GM21619 (cell line): Measurements from ENCODE around the gene IL1RAPL1.
A peak's percentile ranks its signal among the peaks of the same experiment; 100 is the strongest.

Source experiments
- ATAC-seq: cut with Tn5 transposase; IDR thresholded peaks from one replicate; pipeline ENCODE4 v1.9.1; 2021; ENCODE audit not compliant: unreplicated experiment

The IL1RAPL1 gene

GRCh38 chrX:29604381-29604780, 1017.1 kb downstream of the IL1RAPL1 start:
- no peak for ATAC-seq

- no peak for ATAC-seq
Measured at GRCh38 chrX:29617276-29617675, 1030.0 kb downstream of the IL1RAPL1 start.

GRCh38 chrX:29617725-29618124, 1030.5 kb downstream of the IL1RAPL1 start:
- ATAC-seq = no peak

- no peak for ATAC-seq
Measured at GRCh38 chrX:29627833-29628232, 1040.6 kb downstream of the IL1RAPL1 start.

- no peak for ATAC-seq
Measured at GRCh38 chrX:29634516-29634915, 1047.3 kb downstream of the IL1RAPL1 start.

- ATAC-seq = no peak
Measured at GRCh38 chrX:29636331-29636730, 1049.1 kb downstream of the IL1RAPL1 start.

- no peak for ATAC-seq
Measured at GRCh38 chrX:29640106-29640505, 1052.9 kb downstream of the IL1RAPL1 start.

DNA sequence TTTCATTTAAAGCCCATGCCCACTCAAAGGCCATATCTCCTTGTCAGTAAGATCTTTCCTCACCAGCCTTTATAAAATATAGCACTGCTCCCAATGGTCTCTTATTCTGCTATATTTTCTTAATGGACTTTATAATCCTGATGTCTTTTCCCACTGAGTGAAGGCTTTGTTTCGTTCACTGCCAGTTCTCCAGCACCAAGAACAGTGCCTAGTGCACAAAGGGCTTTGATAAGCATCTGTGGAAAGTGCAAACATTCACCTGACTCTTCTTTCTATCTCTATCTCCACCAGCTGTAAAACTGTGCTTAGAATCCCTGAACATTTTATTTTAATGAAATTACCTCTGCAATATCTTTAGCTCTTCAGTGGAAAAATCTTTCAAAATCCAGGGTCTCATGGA, 1054.2 kb downstream of the IL1RAPL1 start:
- no peak for ATAC-seq

DNA sequence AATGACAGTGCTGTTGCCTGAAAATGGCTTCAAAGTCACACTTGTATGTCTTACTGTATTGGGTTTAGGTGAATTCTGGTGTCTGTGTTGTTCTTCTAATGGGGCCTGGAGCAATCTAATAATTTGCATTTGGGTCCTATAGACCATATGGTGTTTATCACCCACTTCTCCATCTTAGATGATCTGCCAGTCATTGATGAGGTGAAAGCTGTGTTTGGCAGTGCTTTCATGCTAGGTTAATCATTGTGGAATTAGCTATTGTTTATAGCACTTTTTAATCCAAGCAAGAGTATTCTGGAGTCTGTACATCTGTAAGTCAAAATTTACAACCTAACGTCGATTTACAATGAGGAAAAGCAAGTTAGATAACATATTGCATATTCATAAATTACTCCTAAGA, 1055.9 kb downstream of the IL1RAPL1 start:
- ATAC-seq = no peak

GRCh38 chrX:29648161-29648560, 1060.9 kb downstream of the IL1RAPL1 start:
- ATAC-seq = no peak

- ATAC-seq = no peak
Measured at GRCh38 chrX:29652484-29652883, 1065.2 kb downstream of the IL1RAPL1 start.

- ATAC-seq = no peak
Measured at GRCh38 chrX:29653721-29654120, 1066.5 kb downstream of the IL1RAPL1 start.

GRCh38 chrX:29659911-29660310, 1072.7 kb downstream of the IL1RAPL1 start:
- ATAC-seq = no peak

- ATAC-seq = no peak
Measured at GRCh38 chrX:29661290-29661689, 1074.0 kb downstream of the IL1RAPL1 start.

GRCh38 chrX:29662101-29662500, 1074.9 kb downstream of the IL1RAPL1 start:
- ATAC-seq = no peak

- peak; percentile 87 for ATAC-seq
Measured at GRCh38 chrX:29662759-29663503, 1075.7 kb downstream of the IL1RAPL1 start.

DNA sequence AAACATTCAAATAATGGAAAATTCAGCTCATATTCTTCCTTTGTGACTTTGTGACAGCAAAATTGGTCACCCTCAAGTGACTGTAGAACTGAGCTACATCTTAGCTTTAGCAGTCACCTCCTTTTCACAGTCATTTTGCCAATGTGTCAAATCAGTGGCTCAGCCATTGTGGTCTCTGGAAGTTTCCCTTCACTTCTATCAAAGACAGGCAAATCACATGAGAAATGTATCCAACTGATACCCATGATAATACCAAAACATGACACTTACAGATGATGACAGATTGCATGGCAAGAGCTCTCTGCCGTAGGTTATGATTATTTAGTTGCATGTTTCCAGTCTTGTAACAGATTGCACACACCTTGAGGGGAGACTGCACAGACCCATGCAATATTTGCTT, 1078.3 kb downstream of the IL1RAPL1 start:
- no peak for ATAC-seq

DNA sequence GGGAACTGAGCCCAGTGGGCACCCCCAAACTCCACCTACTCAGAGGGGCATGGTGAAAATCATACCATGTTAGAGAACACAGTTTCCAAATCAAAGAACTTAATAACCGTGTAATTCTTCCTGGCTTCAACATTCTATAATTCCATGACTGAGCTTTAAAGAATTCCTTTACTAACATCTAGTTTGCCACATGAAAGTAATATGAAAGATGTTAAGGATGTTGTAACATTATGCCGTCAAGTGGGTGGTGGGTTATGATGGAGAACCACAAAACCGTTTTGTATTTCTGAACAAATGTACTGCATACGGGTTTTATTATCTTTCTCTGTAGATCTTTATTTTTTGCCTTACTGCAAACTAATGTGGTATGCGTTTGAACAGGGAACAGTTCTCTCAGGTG, 1079.1 kb downstream of the IL1RAPL1 start:
- ATAC-seq = no peak

DNA sequence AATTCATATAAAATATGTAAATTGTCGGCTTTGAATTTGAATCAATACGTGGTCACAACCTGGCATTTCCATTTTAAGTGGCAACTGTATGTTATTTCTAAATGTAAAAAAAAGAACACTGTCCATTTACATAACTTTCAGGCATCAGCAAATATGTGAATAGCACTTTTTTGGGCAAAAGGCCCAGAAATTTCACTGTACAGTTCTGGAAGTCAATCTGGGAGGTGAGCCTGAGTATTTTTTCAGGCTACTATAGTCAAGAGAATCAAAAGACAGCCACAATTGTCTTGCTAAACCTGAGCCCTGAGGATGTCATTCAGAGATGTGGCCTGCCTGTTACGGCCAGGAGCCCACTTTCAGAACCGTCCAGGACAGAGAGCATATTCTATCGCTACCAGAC, 1084.2 kb downstream of the IL1RAPL1 start:
- ATAC-seq = no peak

- ATAC-seq = no peak
Measured at GRCh38 chrX:29687687-29688086, 1100.4 kb downstream of the IL1RAPL1 start.

- ATAC-seq = no peak
Measured at GRCh38 chrX:29690061-29690460, 1102.8 kb downstream of the IL1RAPL1 start.

DNA sequence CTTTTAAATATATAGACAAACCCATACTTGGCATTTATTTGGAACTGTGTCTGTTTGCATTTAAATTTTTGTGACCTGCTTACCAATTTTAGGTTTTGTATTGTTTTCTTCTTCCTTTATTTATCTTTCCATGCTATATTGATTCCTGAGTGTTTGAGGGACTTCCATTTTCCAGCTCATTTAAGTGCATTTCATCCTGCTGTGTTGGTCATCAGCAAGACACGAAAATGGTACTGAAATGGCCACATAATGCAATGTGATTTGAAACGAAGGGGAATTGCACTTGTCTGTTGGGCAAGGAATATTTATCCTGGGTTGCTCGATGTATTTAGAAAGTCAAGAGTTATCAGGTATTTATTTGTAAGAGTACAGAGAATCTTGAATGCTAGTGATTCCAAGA, 1103.8 kb downstream of the IL1RAPL1 start:
- no peak for ATAC-seq

DNA sequence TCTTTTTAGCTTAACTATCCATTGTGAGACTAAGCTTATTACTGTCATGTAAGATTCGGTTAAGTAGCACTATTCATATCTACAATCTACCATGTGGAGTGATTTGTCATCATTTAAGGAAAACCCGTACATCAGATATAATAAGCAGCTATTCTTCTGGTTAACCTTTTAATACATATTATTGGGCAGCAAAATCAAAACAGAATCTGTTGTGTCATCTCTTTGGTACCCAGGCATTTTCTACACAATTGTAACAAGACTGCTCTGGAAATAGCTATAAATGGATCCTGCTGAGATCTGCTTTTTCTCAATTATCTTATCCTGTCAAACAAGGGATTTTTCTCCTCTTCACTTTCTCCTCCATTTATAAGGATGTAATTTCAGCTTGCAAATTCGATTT, 1106.7 kb downstream of the IL1RAPL1 start:
- no peak for ATAC-seq
